ENCODE results near the gene FBXO3.

The FBXO3 gene

GRCh38 chr11:33696411-33696810, 77.9 kb downstream of the FBXO3 start:
- no peak for TF ChIP-seq CTCF (IDR thresholded peaks at IDR 0.05; ENCODE audit: low read length, missing control alignments)
- DNase-seq (ENCODE audit: low read depth) = no peak
- no peak overlapping the region for H3K4me3 ChIP-seq (replicated peaks; ENCODE audit: low read depth, low read length)

GRCh38 chr11:33695051-33695566, 79.2 kb downstream of the FBXO3 start:
- no peak for DNase-seq (ENCODE audit: low read depth)
- H3K4me3 ChIP-seq (replicated peaks; ENCODE audit: low read depth, low read length) = no peak overlapping the region
- no peak for TF ChIP-seq CTCF (IDR thresholded peaks at IDR 0.05; ENCODE audit: low read length, missing control alignments)

GRCh38 chr11:33694346-33695050, 79.8 kb downstream of the FBXO3 start:
- H3K4me3 ChIP-seq (replicated peaks; ENCODE audit: low read depth, low read length) = no peak overlapping the region
- TF ChIP-seq CTCF (IDR thresholded peaks at IDR 0.05; ENCODE audit: low read length, missing control alignments) = no peak
- no peak for DNase-seq (ENCODE audit: low read depth)

DNA sequence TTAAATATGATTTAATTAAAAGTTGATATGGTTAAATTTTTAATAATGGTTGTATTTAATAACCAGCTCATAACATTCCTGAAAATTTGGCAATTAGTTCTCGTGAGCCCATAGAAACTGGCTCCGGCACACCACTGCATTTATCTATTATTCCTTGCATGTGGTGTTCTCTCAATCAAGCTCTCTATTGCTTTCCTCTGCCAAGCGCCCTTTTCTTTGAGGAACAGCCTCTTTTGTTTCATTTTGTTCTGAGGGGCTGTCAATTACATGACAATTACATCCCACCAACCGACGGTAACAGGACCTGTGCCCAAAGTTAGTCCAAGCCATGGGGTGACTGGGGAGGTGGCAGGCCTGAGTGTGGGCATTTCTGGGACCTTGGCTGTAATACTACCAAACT, 81.8 kb downstream of the FBXO3 start:
- no peak overlapping the region for H3K4me3 ChIP-seq (replicated peaks; ENCODE audit: low read depth, low read length)
- TF ChIP-seq CTCF (IDR thresholded peaks at IDR 0.05; ENCODE audit: low read length, missing control alignments) = no peak

GRCh38 chr11:33692013-33692504, 82.3 kb downstream of the FBXO3 start:
- DNase-seq (ENCODE audit: low read depth) = peak; percentile 99
- H3K4me3 ChIP-seq (replicated peaks; ENCODE audit: low read depth, low read length) = peak overlapping the region; percentile 38
- TF ChIP-seq CTCF (IDR thresholded peaks at IDR 0.05; ENCODE audit: low read length, missing control alignments) = no peak

More for the DNA sequence above, 81.8 kb downstream of the FBXO3 start:
- no peak for DNase-seq (ENCODE audit: low read depth)

DNA sequence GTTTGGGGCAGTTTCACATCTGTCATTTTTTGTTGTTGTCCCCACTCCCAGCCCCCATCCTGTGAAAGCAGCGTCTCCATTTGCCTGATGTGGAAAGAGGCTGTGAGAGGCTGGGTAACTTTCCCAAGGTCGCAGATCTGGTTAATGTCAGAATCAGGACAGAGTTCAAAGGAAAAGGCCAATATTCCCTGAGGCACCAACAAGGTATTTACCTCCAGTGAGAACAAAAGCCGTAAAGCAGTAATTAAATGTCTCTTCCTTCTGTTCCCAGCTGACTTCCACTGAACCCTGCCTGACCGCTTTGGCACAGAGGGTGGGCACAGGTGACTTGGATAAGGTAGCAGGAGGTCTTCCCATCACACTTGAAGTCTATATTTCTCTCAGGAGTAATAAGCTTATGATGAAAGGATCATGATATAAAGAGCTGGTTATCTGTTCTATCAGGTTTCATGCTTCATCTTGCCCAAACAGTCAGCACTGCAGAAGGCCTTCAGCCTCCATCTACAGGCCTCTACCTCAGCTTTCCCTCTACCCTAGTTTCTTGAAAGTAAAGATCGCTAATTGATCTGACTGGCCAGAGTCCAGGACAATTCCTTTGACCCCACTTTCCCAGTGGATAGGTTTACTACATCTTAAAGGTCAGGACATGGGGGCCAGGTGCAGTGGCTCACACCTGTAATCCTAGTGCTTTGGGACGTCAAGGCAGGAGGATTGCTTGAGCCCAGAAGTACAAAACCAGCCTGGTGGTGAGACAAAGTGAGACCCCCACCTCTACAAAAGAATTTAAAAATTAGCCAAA, 83.1 kb downstream of the FBXO3 start:
- H3K4me3 ChIP-seq (replicated peaks; ENCODE audit: low read depth, low read length) = peak overlapping the region; percentile 38
- no peak for DNase-seq (ENCODE audit: low read depth)
- no peak for TF ChIP-seq CTCF (IDR thresholded peaks at IDR 0.05; ENCODE audit: low read length, missing control alignments)

Measured in fibroblast of pulmonary artery (primary cell).